Right lobe of liver (tissue), 6 donors: ENCODE results near the gene CSTF3. TPM values are rescaled to one million over a fixed set of nuclear protein-coding genes. Genes with fewer than 3 reads are reported as not detected.

Source experiments
- ATAC-seq, 4 donors: fragments of 200-7000 bp; cut with Tn5 transposase; one replicate each; pipeline ENCODE4 v1.9.1; 2020; ENCODE audit warnings: mild to moderate bottlenecking in 4 of 4, moderate library complexity in 4 of 4
- DNase-seq, 3 donors: peaks; one replicate each; pipeline ENCODE4 v3.0.0-alpha.2; 2020
- H3K27ac ChIP-seq, 3 donors: fragments of 200-600 bp; one replicate each; pipeline ENCODE4 v1.8.0; 2022
- H3K27me3 ChIP-seq, 2 donors: fragments of 200-600 bp; one replicate each; pipeline ENCODE4 v1.8.0; 2022
- H3K36me3 ChIP-seq, 4 donors: fragments of 200-600 bp; sonication (generic) in 1 of 4; one replicate each; pipeline versions ENCODE4 v1.5.1 to v1.8.0; 2017 to 2022; ENCODE audit warnings: control low read depth in 1 of 4
- H3K4me1 ChIP-seq, 4 donors: fragments of 200-600 bp; sonication (generic) in 1 of 4; one replicate each; pipeline versions ENCODE4 v1.5.1 to v1.8.0; 2017 to 2022; ENCODE audit warnings: control low read depth in 1 of 4
- H3K4me3 ChIP-seq, 3 donors: fragments of 200-600 bp; one replicate each; pipeline ENCODE4 v1.8.0; 2022
- H3K9me3 ChIP-seq, 4 donors: fragments of 200-600 bp; sonication (generic) in 1 of 4; one replicate each; pipeline versions ENCODE4 v1.5.1 to v1.8.0; 2017 to 2022; ENCODE audit warnings: control low read depth in 1 of 4
- POLR2A ChIP-seq: fragments of 450-650 bp; IDR thresholded peaks from one replicate; pipeline ENCODE4 v1.6.1; 2017; ENCODE audit warnings: antibody characterized with exemption, mild to moderate bottlenecking
- WGBS: methylation state at CpG from one replicate; pipeline ENCODE4 v1.1.6; 2018; ENCODE audit warnings: low coverage, low lambda C conversion rate; ENCODE audit not compliant: insufficient coverage; ENCODE audit errors: missing lambda C conversion rate; 5-methylcytosine and 5-hydroxymethylcytosine counted together
- intact Hi-C, 2 donors: fragments of 100-400 bp; cut with DNase I; formaldehyde crosslinking; loops; one replicate each; pipeline versions ENCODE4 v1.11.2 to v1.14.1; 2022
- total RNA-seq, 6 experiments: library from RNA; depleted of rRNA in 2 of 6; stranded (reverse); fragments of >200 nt in 2 of 6; fragmentation: NEBNext Ultra II Directional in 3 of 6; extraction: Animal tissue kit (Norgen Biotek cat#: 25700) in 3 of 6; gene quantifications; one replicate each; pipeline versions ENCODE4 v1.1.0 to v1.2.4, GENCODE V29; 2016 to 2023
- TF ChIP-seq, protein P1 (sequence below), 4 donors: fragments of 200-600 bp in 3 of 4; fragments of 450-650 bp in 1 of 4; IDR thresholded peaks; one replicate each; pipeline versions ENCODE4 v1.5.1 to v1.8.0; 2016 to 2022; ENCODE audit warnings: antibody characterized with exemption in 4 of 4, mild to moderate bottlenecking in 2 of 4
- donor health status: DM: no; HTN: yes; CAD: no.
- donor health status: DM: no; HTN: no; CAD: no.
- donor health status: DM: no; HTN: no; CAD: no.
- donor health status: DM: no; HTN: yes; CAD: no.
- donor health status: DM: no; HTN: yes; CAD: no.

Gene CSTF3
- total RNA-seq, 6 experiments from 2014 or later, result 11.5 to 14.0 (median 12.0) TPM

DNA sequence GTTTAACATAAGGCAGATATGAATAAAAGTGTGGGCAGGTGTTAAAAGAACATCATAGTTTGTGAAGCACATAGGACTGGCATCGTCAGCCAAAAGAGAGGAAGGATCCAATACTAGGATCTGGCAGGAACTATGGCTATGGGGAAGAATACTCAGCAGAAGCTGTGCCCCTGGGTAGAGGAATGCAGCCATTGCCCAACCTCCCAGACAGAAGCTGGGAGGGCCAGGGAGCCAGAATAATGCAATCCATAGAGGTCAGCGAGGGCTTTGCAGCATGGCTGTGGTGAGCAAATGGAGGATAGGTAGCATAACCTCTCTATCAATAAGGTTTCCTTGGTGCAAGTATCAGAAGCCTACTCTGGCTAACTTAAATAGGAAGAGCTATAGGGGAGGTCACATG lies 11.7 kb upstream of the CSTF3 start:
- intact Hi-C loops, result loop anchor here in 1 of 2 donors (10.0 kb wide), 1 partner anchor 152 kb away; no protein-coding TSS in a partner anchor
- 54% methylated on average over 2 of the region's 2 CpGs for WGBS

DNA sequence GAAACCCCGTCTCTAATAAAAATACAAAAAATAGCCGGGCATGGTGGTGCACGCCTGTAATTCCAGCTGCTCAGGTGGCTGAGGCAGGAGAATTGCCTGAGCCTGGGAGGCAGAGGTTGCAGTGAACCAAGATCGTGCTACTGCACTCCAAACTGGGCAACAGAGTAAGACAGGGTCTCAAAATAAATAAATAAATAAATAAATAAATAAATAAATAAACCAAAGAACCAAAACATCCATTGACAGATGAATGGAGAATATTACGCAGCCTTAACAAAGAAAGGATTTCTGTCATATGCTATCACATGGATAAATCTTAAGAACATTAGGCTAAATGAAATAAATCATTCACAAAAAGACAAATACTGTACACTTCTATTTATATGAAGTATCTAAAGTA lies 11.1 kb upstream of the CSTF3 start:
- TF ChIP-seq, protein P1, sequence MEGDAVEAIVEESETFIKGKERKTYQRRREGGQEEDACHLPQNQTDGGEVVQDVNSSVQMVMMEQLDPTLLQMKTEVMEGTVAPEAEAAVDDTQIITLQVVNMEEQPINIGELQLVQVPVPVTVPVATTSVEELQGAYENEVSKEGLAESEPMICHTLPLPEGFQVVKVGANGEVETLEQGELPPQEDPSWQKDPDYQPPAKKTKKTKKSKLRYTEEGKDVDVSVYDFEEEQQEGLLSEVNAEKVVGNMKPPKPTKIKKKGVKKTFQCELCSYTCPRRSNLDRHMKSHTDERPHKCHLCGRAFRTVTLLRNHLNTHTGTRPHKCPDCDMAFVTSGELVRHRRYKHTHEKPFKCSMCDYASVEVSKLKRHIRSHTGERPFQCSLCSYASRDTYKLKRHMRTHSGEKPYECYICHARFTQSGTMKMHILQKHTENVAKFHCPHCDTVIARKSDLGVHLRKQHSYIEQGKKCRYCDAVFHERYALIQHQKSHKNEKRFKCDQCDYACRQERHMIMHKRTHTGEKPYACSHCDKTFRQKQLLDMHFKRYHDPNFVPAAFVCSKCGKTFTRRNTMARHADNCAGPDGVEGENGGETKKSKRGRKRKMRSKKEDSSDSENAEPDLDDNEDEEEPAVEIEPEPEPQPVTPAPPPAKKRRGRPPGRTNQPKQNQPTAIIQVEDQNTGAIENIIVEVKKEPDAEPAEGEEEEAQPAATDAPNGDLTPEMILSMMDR (IDR thresholded peaks at IDR 0.05), result no peak
- TF ChIP-seq POLR2A, result no peak
- no peaks in the 10 kb centered on the region for H3K9me3 ChIP-seq
- H3K36me3 ChIP-seq, result no peaks in the 10 kb centered on the region
- ATAC-seq (no peak), DNase-seq (no peak)
- H3K27me3 ChIP-seq, result no peaks in the 10 kb centered on the region
- intact Hi-C loops, result loop anchor here in 1 of 2 donors (10.0 kb wide), 1 partner anchor 152 kb away; no protein-coding TSS in a partner anchor
- no peak overlapping the region for H3K27ac ChIP-seq
- no peak overlapping the region for H3K4me3 ChIP-seq
- 96% methylated on average over 4 of the region's 5 CpGs for WGBS
- H3K4me1 ChIP-seq, result no peaks in the 10 kb centered on the region

More for the DNA sequence above, 11.7 kb upstream of the CSTF3 start:
- DNase-seq (no peak), ATAC-seq (peak; percentile 43 to 67 (median 60))
- no peaks in the 10 kb centered on the region for H3K4me1 ChIP-seq
- H3K27ac ChIP-seq, result no peak overlapping the region
- no peak overlapping the region for H3K4me3 ChIP-seq
- no peaks in the 10 kb centered on the region for H3K27me3 ChIP-seq
- TF ChIP-seq POLR2A, result no peak
- TF ChIP-seq, protein P1 (IDR thresholded peaks at IDR 0.05), result no peak
- no peaks in the 10 kb centered on the region for H3K9me3 ChIP-seq
- H3K36me3 ChIP-seq, result no peaks in the 10 kb centered on the region

DNA sequence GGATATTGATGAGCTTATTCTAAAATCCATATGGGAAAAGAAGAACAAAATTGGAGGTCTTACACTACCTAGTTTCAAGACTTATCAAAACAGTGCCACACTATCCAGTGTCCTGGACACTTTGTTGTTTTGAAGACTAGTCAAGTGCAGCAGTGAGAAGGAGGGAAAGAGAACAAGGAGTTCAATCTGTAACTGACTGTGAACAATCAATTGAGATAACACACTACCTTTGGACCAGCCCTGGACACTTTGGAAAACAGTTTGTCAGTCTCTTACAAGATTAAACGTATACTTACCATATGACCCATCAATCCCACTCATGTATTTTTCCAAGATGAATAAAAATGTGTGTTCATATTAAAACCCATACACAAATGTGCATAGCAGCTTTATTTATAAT lies 10.0 kb upstream of the CSTF3 start:
- H3K27ac ChIP-seq, result no peak overlapping the region

DNA sequence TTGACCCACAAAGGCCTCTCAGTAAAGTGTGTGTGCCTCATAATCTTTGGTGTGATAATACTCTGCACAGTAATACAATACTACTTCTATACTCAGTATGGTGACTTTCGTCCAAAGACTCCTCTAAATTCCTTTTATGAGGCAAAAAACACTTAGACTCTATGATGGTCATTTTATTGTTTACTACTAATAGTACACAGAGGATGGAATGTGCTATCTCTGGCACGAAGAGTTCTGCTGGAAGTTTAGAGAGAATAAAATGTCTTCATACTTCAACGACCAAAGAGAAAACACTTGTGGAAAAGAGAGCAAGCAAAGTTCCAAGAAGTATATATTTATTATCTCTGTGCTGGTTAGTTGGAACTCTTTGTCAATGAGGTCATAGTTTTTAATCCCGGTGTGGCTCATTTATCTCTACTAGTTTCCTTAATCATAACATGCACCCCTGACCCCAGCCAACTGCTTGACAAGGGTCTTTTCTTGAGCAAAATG lies 7.5 kb upstream of the CSTF3 start:
- Histone ChIP-seq H3K4me1 (no peaks in the 10 kb centered on the region), H3K4me3 (no peak overlapping the region), H3K27ac (no peak overlapping the region), H3K9me3 (no peaks in the 10 kb centered on the region), H3K36me3 (no peaks in the 10 kb centered on the region), H3K27me3 (no peaks in the 10 kb centered on the region)
- ATAC-seq, result no peak
- no peak for DNase-seq
- 52% methylated on average over 4 of the region's 4 CpGs for WGBS
- intact Hi-C loops, result loop anchor here in 1 of 2 donors (10.0 kb wide), 1 partner anchor 526 kb away; no protein-coding TSS in a partner anchor
- TF ChIP-seq POLR2A, result no peak
- TF ChIP-seq, protein P1 (IDR thresholded peaks at IDR 0.05), result no peak

More for the DNA sequence above, 10.0 kb upstream of the CSTF3 start:
- TF ChIP-seq POLR2A, result no peak
- TF ChIP-seq, protein P1 (IDR thresholded peaks at IDR 0.05), result no peak
- 54% methylated on average over 1 of the region's 1 CpG for WGBS
- Histone ChIP-seq H3K4me3 (no peak overlapping the region), H3K4me1 (no peaks in the 10 kb centered on the region), H3K9me3 (no peaks in the 10 kb centered on the region), H3K36me3 (no peaks in the 10 kb centered on the region), H3K27me3 (no peaks in the 10 kb centered on the region)
- ATAC-seq (no peak), DNase-seq (no peak)
- intact Hi-C loops, result loop anchor here in 1 of 2 donors (10.0 kb wide), 1 partner anchor 154 kb away; no protein-coding TSS in a partner anchor
